Measurements from ENCODE around the gene NT5DC1.

The NT5DC1 gene

GRCh38 chr6:116158641-116159040 is 58.0 kb downstream of the NT5DC1 start:
- Histone ChIP-seq H3K4me1 (ENCODE audit: control insufficient read depth in 2 of 2, insufficient read depth in 2 of 2, low read length in 2 of 2) (no peaks in the 10 kb centered on the region), H3K27me3 (ENCODE audit: control insufficient read depth in 2 of 2, insufficient read depth in 2 of 2, low read length in 2 of 2) (no peaks in the 10 kb centered on the region), H3K9me3 (ENCODE audit: control insufficient read depth in 2 of 2, low read length in 2 of 2) (no peaks in the 10 kb centered on the region), H3K4me3 (ENCODE audit: low read length in 2 of 2) (no peak overlapping the region), H3K27ac (ENCODE audit: low read depth in 2 of 2, low read length in 2 of 2) (no peak overlapping the region), H3K36me3 (ENCODE audit: control insufficient read depth in 2 of 2, insufficient read depth in 2 of 2, low read length in 2 of 2) (no peaks in the 10 kb centered on the region), H3K9ac (ENCODE audit: low read depth in 1 of 2, low read length in 2 of 2) (no peak overlapping the region)

GRCh38 chr6:116159782-116160524 is 59.3 kb downstream of the NT5DC1 start:
- Histone ChIP-seq H3K27ac (ENCODE audit: low read depth in 2 of 2, low read length in 2 of 2) (no peak overlapping the region), H3K27me3 (ENCODE audit: control insufficient read depth in 2 of 2, insufficient read depth in 2 of 2, low read length in 2 of 2) (no peaks in the 10 kb centered on the region), H3K4me1 (ENCODE audit: control insufficient read depth in 2 of 2, insufficient read depth in 2 of 2, low read length in 2 of 2) (no peaks in the 10 kb centered on the region), H3K36me3 (ENCODE audit: control insufficient read depth in 2 of 2, insufficient read depth in 2 of 2, low read length in 2 of 2) (no peaks in the 10 kb centered on the region), H3K4me3 (ENCODE audit: low read length in 2 of 2) (no peak overlapping the region), H3K9ac (ENCODE audit: low read depth in 1 of 2, low read length in 2 of 2) (no peak overlapping the region), H3K9me3 (ENCODE audit: control insufficient read depth in 2 of 2, low read length in 2 of 2) (no peaks in the 10 kb centered on the region)

DNA sequence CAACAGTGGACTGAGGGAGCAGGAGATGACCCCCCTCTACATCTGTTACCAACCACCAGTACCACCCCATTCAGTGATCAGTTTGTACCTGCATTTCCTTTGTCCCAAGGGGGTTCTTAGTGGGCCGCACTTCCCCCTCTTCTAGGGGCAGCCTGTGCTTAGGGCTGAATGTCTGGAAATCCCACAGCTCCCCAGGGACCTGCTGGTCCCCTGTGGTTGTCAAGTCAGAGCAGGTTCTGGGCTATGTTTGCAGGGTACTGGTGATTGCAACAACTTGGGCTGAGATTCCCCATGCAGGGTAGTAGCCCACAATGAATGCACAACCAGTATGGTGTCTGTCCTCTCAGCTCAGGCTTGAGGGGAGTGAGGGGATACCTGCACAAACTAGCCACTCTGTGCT is 64.9 kb downstream of the NT5DC1 start:
- no peaks in the 10 kb centered on the region for H3K27me3 ChIP-seq (ENCODE audit: control insufficient read depth in 2 of 2, insufficient read depth in 2 of 2, low read length in 2 of 2)
- H3K27ac ChIP-seq (ENCODE audit: low read depth in 2 of 2, low read length in 2 of 2), result no peak overlapping the region
- H3K36me3 ChIP-seq (ENCODE audit: control insufficient read depth in 2 of 2, insufficient read depth in 2 of 2, low read length in 2 of 2), result no peaks in the 10 kb centered on the region
- H3K4me3 ChIP-seq (ENCODE audit: low read length in 2 of 2), result no peak overlapping the region
- H3K4me1 ChIP-seq (ENCODE audit: control insufficient read depth in 2 of 2, insufficient read depth in 2 of 2, low read length in 2 of 2), result no peaks in the 10 kb centered on the region
- H3K9me3 ChIP-seq (ENCODE audit: control insufficient read depth in 2 of 2, low read length in 2 of 2), result no peaks in the 10 kb centered on the region
- H3K9ac ChIP-seq (ENCODE audit: low read depth in 1 of 2, low read length in 2 of 2), result no peak overlapping the region

GRCh38 chr6:116166369-116166768 is 65.7 kb downstream of the NT5DC1 start:
- Histone ChIP-seq H3K27ac (ENCODE audit: low read depth in 2 of 2, low read length in 2 of 2) (no peak overlapping the region), H3K4me3 (ENCODE audit: low read length in 2 of 2) (no peak overlapping the region), H3K9ac (ENCODE audit: low read depth in 1 of 2, low read length in 2 of 2) (no peak overlapping the region), H3K36me3 (ENCODE audit: control insufficient read depth in 2 of 2, insufficient read depth in 2 of 2, low read length in 2 of 2) (no peaks in the 10 kb centered on the region), H3K27me3 (ENCODE audit: control insufficient read depth in 2 of 2, insufficient read depth in 2 of 2, low read length in 2 of 2) (no peaks in the 10 kb centered on the region), H3K9me3 (ENCODE audit: control insufficient read depth in 2 of 2, low read length in 2 of 2) (no peaks in the 10 kb centered on the region), H3K4me1 (ENCODE audit: control insufficient read depth in 2 of 2, insufficient read depth in 2 of 2, low read length in 2 of 2) (no peaks in the 10 kb centered on the region)

DNA sequence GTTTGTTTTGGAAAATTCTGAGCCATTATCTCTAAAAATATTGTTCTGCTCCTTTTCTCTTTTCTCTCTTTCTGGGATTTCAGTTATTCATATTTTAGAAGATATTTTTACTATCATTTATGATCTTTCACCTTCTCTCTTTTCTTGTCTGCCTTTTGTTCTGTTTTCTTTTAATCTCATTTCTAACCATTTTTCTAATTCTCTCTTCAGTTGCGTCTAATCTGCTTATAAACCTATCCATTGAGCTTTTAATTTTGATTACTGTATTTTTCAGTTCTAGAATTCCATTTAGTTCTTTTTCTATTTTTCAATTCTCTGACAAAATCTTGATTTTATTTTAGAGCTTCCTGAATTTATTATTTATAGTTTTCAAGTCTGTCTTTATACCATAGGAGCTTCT is 67.5 kb downstream of the NT5DC1 start:
- no peaks in the 10 kb centered on the region for H3K4me1 ChIP-seq (ENCODE audit: control insufficient read depth in 2 of 2, insufficient read depth in 2 of 2, low read length in 2 of 2)
- H3K27ac ChIP-seq (ENCODE audit: low read depth in 2 of 2, low read length in 2 of 2), result no peak overlapping the region
- no peak overlapping the region for H3K9ac ChIP-seq (ENCODE audit: low read depth in 1 of 2, low read length in 2 of 2)
- no peak overlapping the region for H3K4me3 ChIP-seq (ENCODE audit: low read length in 2 of 2)
- H3K36me3 ChIP-seq (ENCODE audit: control insufficient read depth in 2 of 2, insufficient read depth in 2 of 2, low read length in 2 of 2), result no peaks in the 10 kb centered on the region
- no peaks in the 10 kb centered on the region for H3K27me3 ChIP-seq (ENCODE audit: control insufficient read depth in 2 of 2, insufficient read depth in 2 of 2, low read length in 2 of 2)
- no peaks in the 10 kb centered on the region for H3K9me3 ChIP-seq (ENCODE audit: control insufficient read depth in 2 of 2, low read length in 2 of 2)

DNA sequence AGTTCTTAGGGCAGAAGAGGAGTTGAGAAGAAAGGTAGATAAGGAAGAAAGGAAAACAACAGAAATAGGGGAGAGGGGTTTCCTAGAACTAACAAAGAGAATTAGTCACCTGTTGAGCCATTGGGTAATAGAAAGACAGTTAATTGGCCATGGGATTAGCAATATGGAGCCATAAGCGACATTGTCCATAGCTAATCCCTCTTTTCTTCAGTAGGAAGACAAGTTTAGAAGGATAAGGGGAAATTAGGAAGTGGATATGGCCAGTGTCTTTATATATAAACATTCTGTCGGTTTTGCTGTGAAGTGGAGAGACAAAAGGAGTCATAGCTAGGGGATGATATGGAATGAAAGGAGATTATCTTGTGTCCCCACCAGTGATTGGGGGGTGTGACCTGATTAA is 69.2 kb downstream of the NT5DC1 start:
- H3K9me3 ChIP-seq (ENCODE audit: control insufficient read depth in 2 of 2, low read length in 2 of 2), result peaks cover 0 to 3% of the 10 kb centered on the region in 2 donors

GRCh38 chr6:116170358-116171057 is 69.9 kb downstream of the NT5DC1 start:
- Histone ChIP-seq H3K4me3 (ENCODE audit: low read length in 2 of 2) (no peak overlapping the region), H3K36me3 (ENCODE audit: control insufficient read depth in 2 of 2, insufficient read depth in 2 of 2, low read length in 2 of 2) (no peaks in the 10 kb centered on the region), H3K27ac (ENCODE audit: low read depth in 2 of 2, low read length in 2 of 2) (no peak overlapping the region), H3K9ac (ENCODE audit: low read depth in 1 of 2, low read length in 2 of 2) (no peak overlapping the region), H3K4me1 (ENCODE audit: control insufficient read depth in 2 of 2, insufficient read depth in 2 of 2, low read length in 2 of 2) (no peaks in the 10 kb centered on the region), H3K9me3 (ENCODE audit: control insufficient read depth in 2 of 2, low read length in 2 of 2) (peaks cover 2 to 3% of the 10 kb centered on the region in 2 donors), H3K27me3 (ENCODE audit: control insufficient read depth in 2 of 2, insufficient read depth in 2 of 2, low read length in 2 of 2) (no peaks in the 10 kb centered on the region)

More for the DNA sequence above, 69.2 kb downstream of the NT5DC1 start:
- Histone ChIP-seq H3K27ac (ENCODE audit: low read depth in 2 of 2, low read length in 2 of 2) (no peak overlapping the region), H3K9ac (ENCODE audit: low read depth in 1 of 2, low read length in 2 of 2) (no peak overlapping the region), H3K36me3 (ENCODE audit: control insufficient read depth in 2 of 2, insufficient read depth in 2 of 2, low read length in 2 of 2) (no peaks in the 10 kb centered on the region), H3K4me3 (ENCODE audit: low read length in 2 of 2) (no peak overlapping the region), H3K27me3 (ENCODE audit: control insufficient read depth in 2 of 2, insufficient read depth in 2 of 2, low read length in 2 of 2) (no peaks in the 10 kb centered on the region), H3K4me1 (ENCODE audit: control insufficient read depth in 2 of 2, insufficient read depth in 2 of 2, low read length in 2 of 2) (no peaks in the 10 kb centered on the region)

DNA sequence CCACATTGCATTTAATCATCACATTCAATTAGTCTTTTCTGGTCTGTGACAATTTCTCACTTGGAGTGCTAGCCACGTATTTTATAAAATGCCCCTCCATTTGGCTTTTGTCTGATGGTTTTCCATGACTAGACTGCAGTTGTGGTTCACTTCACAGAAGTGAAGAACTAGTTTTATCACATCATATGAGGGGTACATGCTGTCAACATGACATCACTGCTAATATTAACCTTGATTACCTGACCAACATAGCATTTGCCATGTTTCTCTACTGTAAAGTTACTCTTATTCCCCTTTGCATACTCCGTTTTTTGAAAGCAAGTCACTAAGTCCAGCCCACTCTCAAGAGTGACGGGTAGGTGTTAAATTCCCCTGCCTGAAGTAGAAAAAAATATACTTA is 73.3 kb downstream of the NT5DC1 start:
- Histone ChIP-seq H3K4me1 (ENCODE audit: control insufficient read depth in 2 of 2, insufficient read depth in 2 of 2, low read length in 2 of 2) (no peaks in the 10 kb centered on the region), H3K27ac (ENCODE audit: low read depth in 2 of 2, low read length in 2 of 2) (no peak overlapping the region), H3K27me3 (ENCODE audit: control insufficient read depth in 2 of 2, insufficient read depth in 2 of 2, low read length in 2 of 2) (no peaks in the 10 kb centered on the region), H3K4me3 (ENCODE audit: low read length in 2 of 2) (no peak overlapping the region), H3K36me3 (ENCODE audit: control insufficient read depth in 2 of 2, insufficient read depth in 2 of 2, low read length in 2 of 2) (no peaks in the 10 kb centered on the region), H3K9ac (ENCODE audit: low read depth in 1 of 2, low read length in 2 of 2) (no peak overlapping the region), H3K9me3 (ENCODE audit: control insufficient read depth in 2 of 2, low read length in 2 of 2) (peaks cover 2 to 3% of the 10 kb centered on the region in 2 donors)

DNA sequence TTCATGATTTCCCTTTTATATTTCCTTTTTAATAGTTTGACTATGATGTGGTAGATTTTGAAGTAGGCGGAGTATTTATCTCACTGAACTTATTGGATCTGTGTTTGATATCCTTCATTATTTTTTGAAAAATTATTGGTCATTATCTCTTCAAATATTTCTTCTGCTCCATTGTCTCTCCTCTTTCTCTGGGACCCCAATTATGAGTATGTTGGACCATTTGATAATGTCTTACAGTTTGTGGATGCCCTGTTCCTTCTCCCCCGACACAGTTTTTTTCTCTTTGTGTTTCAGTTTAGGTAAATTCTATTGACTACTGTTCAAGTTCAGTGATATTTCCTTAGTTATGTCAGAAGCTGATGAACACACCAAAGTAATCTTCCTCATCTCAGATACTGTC is 74.7 kb downstream of the NT5DC1 start:
- Histone ChIP-seq H3K9me3 (ENCODE audit: control insufficient read depth in 2 of 2, low read length in 2 of 2) (peaks cover 2 to 3% of the 10 kb centered on the region in 2 donors), H3K9ac (ENCODE audit: low read depth in 1 of 2, low read length in 2 of 2) (no peak overlapping the region), H3K27ac (ENCODE audit: low read depth in 2 of 2, low read length in 2 of 2) (no peak overlapping the region), H3K4me1 (ENCODE audit: control insufficient read depth in 2 of 2, insufficient read depth in 2 of 2, low read length in 2 of 2) (no peaks in the 10 kb centered on the region), H3K4me3 (ENCODE audit: low read length in 2 of 2) (no peak overlapping the region), H3K27me3 (ENCODE audit: control insufficient read depth in 2 of 2, insufficient read depth in 2 of 2, low read length in 2 of 2) (no peaks in the 10 kb centered on the region), H3K36me3 (ENCODE audit: control insufficient read depth in 2 of 2, insufficient read depth in 2 of 2, low read length in 2 of 2) (no peaks in the 10 kb centered on the region)

GRCh38 chr6:116176596-116176995 is 75.9 kb downstream of the NT5DC1 start:
- H3K4me3 ChIP-seq (ENCODE audit: low read length in 2 of 2), result no peak overlapping the region
- no peaks in the 10 kb centered on the region for H3K36me3 ChIP-seq (ENCODE audit: control insufficient read depth in 2 of 2, insufficient read depth in 2 of 2, low read length in 2 of 2)
- H3K4me1 ChIP-seq (ENCODE audit: control insufficient read depth in 2 of 2, insufficient read depth in 2 of 2, low read length in 2 of 2), result no peaks in the 10 kb centered on the region
- H3K9me3 ChIP-seq (ENCODE audit: control insufficient read depth in 2 of 2, low read length in 2 of 2), result peaks cover 2 to 3% of the 10 kb centered on the region in 2 donors
- H3K27me3 ChIP-seq (ENCODE audit: control insufficient read depth in 2 of 2, insufficient read depth in 2 of 2, low read length in 2 of 2), result no peaks in the 10 kb centered on the region
- H3K27ac ChIP-seq (ENCODE audit: low read depth in 2 of 2, low read length in 2 of 2), result no peak overlapping the region
- H3K9ac ChIP-seq (ENCODE audit: low read depth in 1 of 2, low read length in 2 of 2), result no peak overlapping the region

All from mucosa of rectum (tissue), 2 donors.